DND-41 (cell line): ENCODE results near the gene IHH.

Experiments
- CTCF ChIP-seq: IDR thresholded peaks from 2 replicates; pipeline ENCODE4 v1.5.1; 2012; ENCODE audit warnings: borderline replicate concordance, low read length, moderate library complexity, mild to moderate bottlenecking; ENCODE audit not compliant: poor library complexity, severe bottlenecking; ENCODE audit errors: extremely low read depth
- EZH2 ChIP-seq: IDR thresholded peaks from 3 replicates; pipeline ENCODE4 v1.6.1; 2012; ENCODE audit warnings: borderline replicate concordance, low read depth, mild to moderate bottlenecking, moderate library complexity, low read length, inconsistent platforms; ENCODE audit not compliant: severe bottlenecking

GRCh38 chr2:219034823-219035222 is 25.9 kb downstream of the IHH start:
- TF ChIP-seq EZH2 (no peak), CTCF (no peak)
